ENCODE results near the gene DPEP1.
"Not testable (repeated sequence)": the region's sequence is repeated elsewhere in the genome, so short reads cannot be mapped to it uniquely, and the experiment has no call there.

DPEP1 gene

GRCh38 chr16:89613231-89613953 is at the start of gene DPEP1:
TSS of gene DPEP1 (plus strand) at chr16:89613642. CDS start at chr16:89630411, 16,769 bp downstream.
- DNase-seq (ENCODE audit: insufficient read length, low spot score): no peak
- FAIRE-seq: no peak

GRCh38 chr16:89564476-89565255 is 48.8 kb upstream of the DPEP1 start:
- DNase-seq (ENCODE audit: insufficient read length, low spot score) (no peak), FAIRE-seq (no peak)

- DNase-seq (ENCODE audit: insufficient read length, low spot score) (no peak), FAIRE-seq (no peak)
Observed at GRCh38 chr16:89565256-89565505, 48.3 kb upstream of the DPEP1 start.

GRCh38 chr16:89565506-89566372 is 47.7 kb upstream of the DPEP1 start:
- FAIRE-seq: no peak
- DNase-seq (ENCODE audit: insufficient read length, low spot score): no peak

- no peak for DNase-seq (ENCODE audit: insufficient read length, low spot score)
- FAIRE-seq: no peak
Observed at GRCh38 chr16:89567656-89568594, 45.5 kb upstream of the DPEP1 start.

GRCh38 chr16:89569506-89570341 is 43.7 kb upstream of the DPEP1 start:
- no peak for FAIRE-seq

GRCh38 chr16:89570342-89570923 is 43.0 kb upstream of the DPEP1 start:
- DNase-seq (ENCODE audit: insufficient read length, low spot score): no peak
- no peak for FAIRE-seq

More at GRCh38 chr16:89569506-89570341, 43.7 kb upstream of the DPEP1 start:
- no peak for DNase-seq (ENCODE audit: insufficient read length, low spot score)

- FAIRE-seq; DNase-seq (ENCODE audit: insufficient read length, low spot score): not testable (repeated sequence)
Observed at GRCh38 chr16:89570983-89571598, 42.4 kb upstream of the DPEP1 start.

- FAIRE-seq (no peak), DNase-seq (ENCODE audit: insufficient read length, low spot score) (no peak)
Observed at GRCh38 chr16:89571636-89572035, 41.8 kb upstream of the DPEP1 start.

GRCh38 chr16:89572073-89572484 is 41.4 kb upstream of the DPEP1 start:
- no peak for FAIRE-seq
- no peak for DNase-seq (ENCODE audit: insufficient read length, low spot score)

- FAIRE-seq (no peak), DNase-seq (ENCODE audit: insufficient read length, low spot score) (no peak)
Observed at GRCh38 chr16:89572485-89573205, 40.8 kb upstream of the DPEP1 start.

GRCh38 chr16:89573826-89574680 is 39.4 kb upstream of the DPEP1 start:
- DNase-seq (ENCODE audit: insufficient read length, low spot score) (no peak), FAIRE-seq (peak; percentile 20)

GRCh38 chr16:89574681-89575246 is 38.7 kb upstream of the DPEP1 start:
- DNase-seq (ENCODE audit: insufficient read length, low spot score) (peak; percentile 78), FAIRE-seq (peak; percentile 87)

GRCh38 chr16:89575247-89576152 is 37.9 kb upstream of the DPEP1 start, which contains the start of gene CPNE7:
TSS of gene CPNE7 (plus strand) at chr16:89575758. CDS start at chr16:89575898, 140 bp downstream.
- FAIRE-seq (no peak), DNase-seq (ENCODE audit: insufficient read length, low spot score) (no peak)

Measured in HTR-8/SVneo (cell line).